ENCODE measurements around the gene VTI1A.

DNA sequence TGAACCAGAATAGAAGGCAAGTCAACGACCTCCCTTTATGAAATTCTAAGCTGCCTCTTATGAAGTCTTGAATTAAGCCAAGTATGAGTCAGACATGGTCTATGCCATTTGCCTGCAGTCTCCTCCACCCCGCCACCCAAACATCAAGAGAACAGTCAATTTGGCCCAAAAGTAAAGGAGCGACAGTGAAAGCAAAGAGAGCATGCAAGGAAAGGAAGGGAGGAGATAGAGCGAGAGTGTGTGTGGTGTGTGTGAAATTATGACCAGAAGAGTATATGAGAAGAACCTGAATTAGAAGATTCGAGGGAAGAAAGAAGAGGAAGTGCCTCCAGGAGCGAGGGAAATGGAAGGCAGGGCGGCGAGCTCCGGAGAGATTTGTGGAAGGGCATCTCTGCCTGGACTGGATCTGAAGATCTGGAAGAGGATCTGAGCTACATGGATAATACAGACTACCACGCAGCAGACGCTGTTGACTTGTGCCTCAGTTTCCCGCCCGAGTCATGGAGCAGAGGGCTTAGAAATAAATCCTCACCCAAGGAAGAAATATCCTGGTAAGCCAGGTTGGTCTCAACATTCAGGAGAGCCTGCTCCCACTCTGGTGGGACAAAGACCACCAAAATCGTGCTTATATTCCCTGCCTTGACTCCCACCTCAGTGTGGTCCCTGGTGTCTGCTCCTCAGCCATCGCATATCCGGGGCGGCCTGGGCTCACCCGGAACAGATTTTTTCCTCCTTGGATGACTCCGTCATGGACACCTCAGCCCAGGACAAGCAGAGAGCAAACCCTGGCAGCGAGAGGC is 760 bp upstream of the VTI1A start:
- TF ChIP-seq CTCF (conservative IDR thresholded peaks at IDR 0.05 in 1 of 2, IDR thresholded peaks at IDR 0.05 in 1 of 2; ENCODE audit: extremely low read depth in 1 of 2, insufficient read depth in 1 of 2, low read depth in 1 of 2, low read length in 2 of 2) (no peak), EZH2 (IDR thresholded peaks at IDR 0.05; ENCODE audit: borderline replicate concordance, low read length) (no peak)
